ENCODE results near the gene RHEX.
A peak's percentile ranks its signal among the peaks of the same experiment; 100 is the strongest.
"Not testable (repeated sequence)": the region's sequence is repeated elsewhere in the genome, so short reads cannot be mapped to it uniquely, and the experiment has no call there.

Gene RHEX

DNA sequence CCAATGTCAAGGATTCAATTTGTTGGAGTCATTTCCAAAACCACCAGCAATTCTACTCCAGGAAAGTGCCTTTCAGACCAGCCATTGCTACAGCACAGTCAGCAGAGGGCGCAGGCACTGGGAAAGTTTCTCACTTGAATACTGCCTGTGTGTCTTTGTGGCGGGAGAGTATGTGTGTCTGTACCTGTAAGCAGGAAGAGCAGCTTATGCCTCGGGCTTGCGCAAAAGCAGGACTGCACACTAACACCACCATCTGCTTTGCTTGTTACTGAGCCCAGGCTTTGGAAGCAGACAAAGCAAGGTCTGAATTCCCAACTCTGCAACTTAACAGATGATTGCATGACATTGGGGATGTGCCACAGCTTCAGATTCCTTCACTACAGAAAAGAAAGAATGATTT, 22.3 kb upstream of the RHEX start:
- peak; percentile 56 for DNase-seq

DNA sequence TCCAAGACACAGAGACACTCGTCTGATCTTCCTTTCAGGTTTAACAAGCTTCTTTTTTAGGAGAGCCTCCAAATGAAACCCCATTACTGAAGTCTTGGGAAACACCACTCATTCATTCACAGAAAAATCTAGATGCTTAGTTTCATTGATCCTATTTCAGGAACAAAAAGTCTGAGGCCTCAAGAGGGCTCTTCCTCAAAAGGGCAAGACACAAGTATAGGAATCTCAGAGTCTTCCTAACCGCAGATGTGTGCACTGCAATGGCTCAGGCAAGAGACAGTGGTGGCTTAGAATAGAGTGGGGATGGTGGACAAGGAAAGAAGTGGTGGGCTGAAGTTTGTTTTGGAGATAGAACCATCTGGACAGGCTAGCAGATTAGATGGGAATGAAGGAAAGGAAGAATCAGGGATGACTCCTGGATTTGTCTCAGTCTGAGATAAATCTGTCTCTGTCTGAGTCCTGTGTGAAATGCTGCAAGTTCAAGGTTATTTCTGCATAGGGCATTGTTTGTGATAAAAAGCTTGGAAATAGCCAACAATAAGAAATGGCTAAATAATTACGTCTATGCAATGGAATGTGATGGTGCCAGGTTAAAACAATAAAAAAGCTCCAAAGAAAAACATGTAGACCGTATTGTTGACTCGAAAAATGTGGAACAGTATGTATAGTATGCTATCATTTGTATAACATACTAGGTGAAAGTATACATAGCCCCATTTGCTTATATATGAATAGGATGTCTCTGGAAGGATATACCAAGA, 20.4 kb upstream of the RHEX start:
- no peak for DNase-seq

DNA sequence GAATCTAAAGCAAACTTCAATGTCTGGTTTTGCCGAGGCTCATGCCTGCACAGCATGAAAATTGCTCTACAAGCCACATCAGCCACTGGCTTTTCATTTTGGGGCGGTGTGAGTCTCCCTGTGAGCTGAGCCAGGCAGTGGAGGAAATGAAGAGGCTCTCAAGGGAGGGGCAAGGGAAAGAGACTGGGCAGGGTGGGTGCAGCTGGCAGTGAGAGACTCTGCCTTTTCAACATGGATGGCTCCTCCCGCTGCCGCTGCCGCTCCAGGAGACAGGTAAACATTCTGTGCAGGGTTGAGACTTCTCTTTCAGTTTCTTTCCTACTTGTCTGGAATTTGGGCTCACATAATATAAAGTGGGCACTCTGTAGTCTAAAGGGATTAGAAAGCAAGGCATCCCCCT, 17.9 kb upstream of the RHEX start:
- no peak for DNase-seq

DNA sequence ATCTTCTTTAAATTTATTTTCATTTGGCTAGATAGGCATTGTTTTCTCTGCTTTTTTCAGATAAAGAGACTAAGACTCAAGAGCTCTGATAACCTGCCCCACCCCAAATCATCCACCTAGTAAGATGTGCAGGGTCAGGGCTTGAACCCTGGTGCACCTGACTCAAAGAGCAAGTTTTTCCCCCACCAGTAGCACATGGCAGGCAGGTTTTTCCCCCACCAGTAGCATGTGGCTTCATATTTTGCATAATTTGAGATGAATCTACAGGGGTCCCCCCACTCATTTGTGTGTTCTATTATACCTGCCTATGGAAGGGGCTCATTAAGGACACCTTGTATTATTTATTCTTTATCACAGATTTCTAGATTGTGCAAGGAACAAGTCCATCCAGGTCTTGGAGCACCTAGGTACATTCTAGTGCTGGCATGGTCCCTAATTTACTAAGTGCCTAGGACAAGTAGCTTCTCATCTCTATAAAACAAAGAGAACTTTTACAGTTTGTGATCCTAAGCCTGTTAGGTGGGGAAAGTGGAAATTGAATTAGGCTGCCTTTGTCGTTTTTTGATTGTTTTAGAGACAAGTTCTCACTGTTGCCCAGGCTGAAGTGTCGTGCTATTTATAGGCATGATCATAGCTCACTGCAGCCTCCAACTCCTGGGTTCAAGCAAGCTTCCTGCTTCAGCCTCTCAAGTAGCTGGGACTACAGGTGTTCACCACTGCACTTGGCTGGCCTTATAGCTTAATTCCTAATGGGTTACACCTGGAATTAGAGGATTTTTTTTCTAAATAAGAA, 16.1 kb upstream of the RHEX start:
- DNase-seq: no peak

DNA sequence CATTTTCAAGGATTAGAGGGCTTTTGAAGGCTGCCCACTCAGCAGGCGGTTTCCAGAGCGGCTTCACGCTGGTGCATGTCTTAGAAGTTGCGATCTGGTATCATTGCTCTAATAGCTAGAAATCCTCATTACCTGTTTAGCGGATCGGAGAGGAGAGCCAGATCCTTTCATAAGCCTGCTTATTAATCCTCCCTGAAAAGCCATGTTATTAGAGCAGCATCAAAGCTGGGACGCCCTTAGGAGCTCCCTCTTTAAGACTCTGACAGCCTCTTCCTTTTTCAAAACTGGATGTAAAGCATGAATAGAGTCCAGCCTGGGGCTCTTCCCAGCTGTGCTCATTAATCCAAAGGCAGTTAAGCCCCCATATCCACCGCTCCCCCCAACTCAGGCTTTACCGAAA, 15.4 kb upstream of the RHEX start:
- DNase-seq: no peak

DNA sequence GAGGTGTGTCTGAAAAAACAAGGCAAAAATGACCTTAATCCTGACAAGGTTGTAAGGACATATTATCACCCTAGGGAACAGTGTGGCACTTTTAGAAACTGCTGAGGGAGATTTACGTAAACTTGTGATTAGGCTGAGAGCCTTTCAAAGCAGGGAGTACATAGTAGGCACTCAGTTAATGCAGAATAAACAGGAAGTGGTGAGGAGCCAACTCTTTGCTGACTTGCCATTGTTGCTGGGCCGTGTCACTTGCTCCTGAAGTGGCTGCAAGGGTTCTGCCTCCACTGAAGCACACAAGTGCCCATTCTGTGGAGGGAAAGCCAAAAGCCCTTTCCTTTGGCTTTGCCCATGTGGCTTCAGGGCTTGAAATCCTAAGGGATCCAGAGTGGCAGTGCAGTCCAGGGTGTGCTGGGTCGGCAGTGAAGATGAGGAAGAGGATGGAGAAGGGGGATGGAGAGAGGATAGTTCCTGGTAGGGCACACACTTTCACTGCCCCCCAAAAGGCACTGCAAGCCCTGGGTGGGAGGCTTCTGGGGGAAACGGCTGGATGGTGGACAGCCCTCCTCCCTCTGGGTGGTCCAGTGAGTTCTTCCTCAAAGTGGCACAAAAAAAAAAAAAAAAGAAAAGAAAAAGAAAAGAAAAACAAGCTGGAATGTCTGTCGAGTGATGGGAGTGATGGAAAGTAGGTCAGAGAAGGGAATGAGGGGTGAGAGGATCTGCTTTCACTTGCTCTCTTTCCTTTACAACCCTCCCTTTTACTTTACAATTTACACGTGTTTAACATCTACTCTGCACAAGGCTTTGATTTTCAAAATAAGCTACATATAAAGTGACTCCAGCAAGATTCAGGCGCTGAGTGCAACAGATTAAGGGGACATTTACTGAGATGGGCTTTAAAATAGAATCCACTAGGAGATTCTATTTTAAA, 13.7 kb upstream of the RHEX start:
- no peak for DNase-seq

DNA sequence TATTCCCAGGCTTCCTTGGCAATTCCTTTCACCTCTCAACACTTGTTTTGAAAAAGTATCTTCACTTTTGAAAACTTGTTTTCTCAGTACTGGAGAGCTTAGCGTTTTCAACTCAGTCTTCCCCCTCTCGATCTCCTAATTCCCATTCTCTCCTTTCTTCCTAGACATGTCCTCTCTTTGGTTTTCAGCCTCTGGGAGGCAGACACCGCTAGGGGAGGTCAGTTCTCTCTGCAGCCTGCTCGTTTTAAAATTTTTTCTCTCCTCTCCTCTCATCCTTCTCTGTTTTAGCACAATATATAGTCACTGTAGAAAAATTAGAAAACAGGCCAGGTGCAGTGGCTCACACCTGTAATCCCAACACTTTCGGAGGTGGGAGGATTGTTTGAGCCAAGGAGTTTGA, 12.6 kb upstream of the RHEX start:
- DNase-seq: no peak

DNA sequence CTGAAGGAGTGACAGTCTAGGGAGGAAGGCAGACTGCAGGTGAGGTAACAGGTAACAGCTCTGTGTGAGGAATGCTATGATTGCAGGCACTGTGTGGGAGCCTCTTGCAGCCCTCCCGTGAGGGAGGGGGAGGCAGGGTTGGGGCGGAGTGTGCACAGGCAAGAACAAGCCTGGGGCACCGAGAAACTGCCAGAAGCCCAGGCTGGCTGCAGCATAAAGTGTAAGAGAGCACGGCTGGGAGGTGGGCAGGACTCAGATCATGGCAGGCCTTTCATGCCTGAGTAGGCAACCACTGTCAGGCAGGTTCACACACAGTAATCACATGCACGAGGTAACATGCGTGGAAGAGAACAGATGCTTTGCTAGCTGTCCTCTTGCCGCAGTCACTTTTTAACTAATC, 11.3 kb upstream of the RHEX start:
- DNase-seq: no peak

DNA sequence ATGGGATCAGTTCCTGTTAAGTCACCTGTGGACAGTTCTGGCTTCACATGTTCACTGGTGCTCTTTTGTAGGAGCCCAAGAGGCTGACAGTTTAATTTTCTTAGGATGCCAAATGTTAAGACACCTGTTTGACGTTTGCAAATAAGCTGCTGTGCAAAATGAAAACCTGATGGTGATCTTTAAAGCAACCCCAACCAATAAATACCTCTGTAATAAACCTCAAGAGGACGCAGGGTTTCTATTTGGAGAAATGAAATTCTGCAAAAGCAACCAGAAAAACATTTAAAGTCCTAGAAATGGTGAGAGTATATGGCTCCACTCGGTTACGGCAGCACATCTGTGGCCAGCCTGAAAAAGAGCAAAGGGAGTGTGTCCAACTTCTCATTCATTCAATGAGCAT, 5.7 kb upstream of the RHEX start:
- no peak for DNase-seq

DNA sequence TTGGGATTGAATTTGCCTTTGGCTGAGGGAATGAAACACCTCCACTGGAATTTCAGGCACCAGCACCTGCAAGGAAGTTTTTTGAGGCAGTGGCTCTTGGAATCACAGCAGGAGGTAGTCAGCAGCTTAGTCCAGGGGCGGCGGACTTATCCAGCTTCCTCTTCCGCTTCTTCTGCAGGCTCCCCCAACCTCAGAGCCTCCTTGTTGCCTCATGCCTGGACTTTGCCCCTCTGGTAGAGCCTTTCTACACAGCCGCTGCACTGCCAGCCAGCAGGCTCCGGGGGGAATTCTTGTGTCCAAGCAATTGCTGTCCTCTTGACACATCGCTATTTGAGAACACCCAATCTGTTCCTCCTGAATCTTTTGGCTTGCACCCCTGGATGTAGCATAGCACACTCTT, 4.4 kb upstream of the RHEX start:
- no peak for DNase-seq

DNA sequence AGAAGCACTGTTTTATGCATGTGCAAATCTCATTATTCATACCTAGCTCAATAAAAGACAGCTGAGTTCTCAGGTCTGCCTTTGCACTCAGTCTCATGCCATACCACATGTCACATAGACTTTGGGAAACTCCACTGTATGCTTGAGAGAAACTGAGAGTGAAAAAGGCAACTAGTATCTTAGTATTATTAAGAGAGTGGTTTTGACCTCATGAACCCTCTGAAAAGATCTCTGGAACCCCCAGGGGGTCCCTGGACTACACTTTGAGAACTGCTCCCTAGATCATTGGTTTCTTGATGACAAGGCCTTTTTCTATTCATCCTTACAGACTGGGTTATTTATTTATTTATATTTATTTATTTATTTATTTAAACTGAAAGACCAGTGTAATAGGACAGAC, 3.7 kb upstream of the RHEX start:
- DNase-seq: no peak

DNA sequence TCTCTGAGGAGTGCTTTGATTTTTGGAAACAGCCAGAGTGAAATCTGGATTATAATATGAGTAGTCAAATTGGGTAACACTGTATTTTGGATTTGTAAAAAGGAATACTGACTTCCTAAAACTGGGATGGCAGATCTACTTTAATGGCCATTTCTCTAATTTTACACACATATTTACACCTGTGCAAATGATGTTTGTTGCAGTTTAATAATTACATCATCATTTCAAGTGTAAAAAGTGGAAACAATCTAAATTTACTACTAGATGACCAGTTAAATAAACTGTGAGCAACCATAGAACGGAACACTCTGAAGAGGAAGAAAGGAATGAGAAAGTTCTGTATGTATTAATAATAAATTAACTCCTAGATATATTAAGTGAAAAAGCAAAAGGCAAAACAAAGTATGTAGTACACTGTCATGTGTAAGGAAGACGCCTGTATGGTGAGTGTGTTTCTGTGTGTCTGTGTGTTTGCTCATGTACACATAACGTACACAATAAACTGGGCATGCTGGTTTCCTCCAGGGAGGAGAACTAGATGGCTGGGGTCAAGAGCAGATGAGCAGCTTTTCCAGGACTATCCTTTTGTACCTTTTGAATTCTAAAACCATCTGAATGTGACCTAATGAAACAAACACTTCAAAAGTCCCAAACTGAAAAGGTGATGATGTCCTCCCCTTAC, 2.9 kb upstream of the RHEX start:
- no peak for DNase-seq

DNA sequence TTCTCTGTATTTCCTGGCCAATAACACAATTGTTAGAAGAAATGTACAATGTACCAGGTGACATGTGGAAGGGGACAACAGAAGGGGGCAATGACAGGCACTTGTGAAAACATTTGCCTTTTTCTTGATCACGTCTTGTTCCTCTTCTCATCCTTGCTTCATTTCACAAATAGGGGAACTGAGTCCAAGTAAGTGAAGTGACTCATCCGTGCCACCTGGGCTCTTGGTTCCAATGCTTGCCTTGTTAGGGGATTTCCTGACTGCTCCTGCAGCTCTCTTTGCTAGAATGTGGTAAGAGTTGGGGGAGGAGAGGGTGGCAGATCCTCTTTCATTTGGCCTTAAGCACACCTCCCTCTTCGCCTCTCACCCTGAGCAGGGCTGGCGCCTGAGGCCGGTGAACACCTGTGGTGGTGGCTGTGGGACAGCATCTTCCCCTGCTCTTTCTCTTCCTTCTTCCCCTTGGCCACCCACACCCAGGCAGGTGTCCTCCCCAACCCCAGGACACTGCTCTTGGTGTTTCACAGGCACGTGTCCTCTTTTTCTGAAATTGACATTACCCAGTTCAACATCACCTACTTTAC, 2.2 kb upstream of the RHEX start:
- DNase-seq: no peak

DNA sequence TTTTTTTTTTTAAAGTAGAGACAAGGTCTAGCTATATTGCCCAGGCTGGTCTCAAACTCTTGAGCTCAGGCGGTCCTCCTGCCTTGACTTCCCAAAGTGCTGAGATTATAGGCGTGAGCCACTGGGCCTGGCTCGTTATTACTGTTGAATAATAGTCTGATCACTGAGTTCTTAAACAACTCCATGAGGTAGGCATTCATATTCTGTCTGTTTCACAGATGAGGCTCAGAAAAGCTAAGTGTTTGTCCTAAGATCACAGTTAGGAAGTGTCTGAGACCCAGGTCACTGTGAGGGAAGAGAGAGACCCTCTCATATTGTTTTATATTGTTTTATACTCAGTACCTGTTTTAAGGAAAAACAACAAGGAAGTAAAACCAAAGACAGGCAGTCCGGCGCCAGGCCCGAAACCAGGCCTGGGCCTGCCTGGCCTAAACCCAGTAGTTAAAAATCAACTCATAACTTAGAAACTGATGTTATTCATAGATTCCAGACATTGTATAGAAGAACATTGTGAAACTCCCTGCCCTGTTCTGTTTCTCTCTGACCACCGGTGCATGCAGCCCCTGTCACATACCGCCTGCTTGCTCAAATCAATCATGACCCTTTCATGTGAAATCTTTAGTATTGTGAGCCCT, 625 bp upstream of the RHEX start:
- DNase-seq: not testable (repeated sequence)

DNA sequence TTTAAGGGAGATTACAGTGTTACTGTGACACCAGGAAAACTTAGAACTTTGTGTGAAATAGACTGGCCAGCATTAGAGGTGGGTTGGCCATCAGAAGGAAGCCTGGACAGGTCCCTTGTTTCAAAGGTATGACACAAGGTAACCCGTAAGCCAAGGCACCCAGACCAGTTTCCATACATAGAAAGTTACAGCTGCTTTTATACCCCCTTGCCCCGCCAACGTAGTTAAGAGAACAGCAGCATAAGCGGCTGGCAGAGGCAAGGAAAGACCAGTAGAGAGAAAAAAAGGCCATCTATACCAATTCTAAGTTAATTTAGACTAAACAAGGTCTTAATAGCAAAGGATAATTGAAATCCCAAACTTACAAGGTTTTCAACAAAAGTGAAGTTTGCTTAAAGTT, 643 bp downstream of the RHEX start:
- DNase-seq: not testable (repeated sequence)

DNA sequence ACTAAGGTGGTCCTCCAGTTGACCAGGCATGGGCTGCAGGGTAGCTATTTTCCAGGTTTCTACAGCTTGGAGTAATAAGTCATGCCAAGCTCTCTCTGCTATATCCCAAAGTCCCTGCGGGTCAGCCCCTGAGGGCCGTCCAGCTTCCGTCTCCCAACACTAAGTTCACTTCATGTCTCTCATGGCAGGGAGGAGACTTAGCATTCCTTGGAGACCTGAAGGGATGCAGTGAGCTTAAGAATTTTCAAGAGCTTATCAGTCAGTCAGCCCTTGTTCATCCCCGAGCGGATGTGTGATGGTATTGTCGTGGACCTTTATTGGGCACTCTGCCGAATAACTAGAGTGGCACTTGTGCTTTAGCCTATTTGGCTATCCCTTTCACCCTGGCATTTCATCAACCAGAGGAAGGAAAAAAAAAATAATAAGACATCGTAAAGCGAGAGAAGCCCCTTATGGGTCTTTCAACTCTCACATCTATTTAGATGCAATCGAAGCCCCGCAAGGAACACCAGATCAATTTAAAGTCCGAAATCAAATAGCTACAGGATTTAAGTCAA, 2.2 kb downstream of the RHEX start:
- not testable (repeated sequence) for DNase-seq

DNA sequence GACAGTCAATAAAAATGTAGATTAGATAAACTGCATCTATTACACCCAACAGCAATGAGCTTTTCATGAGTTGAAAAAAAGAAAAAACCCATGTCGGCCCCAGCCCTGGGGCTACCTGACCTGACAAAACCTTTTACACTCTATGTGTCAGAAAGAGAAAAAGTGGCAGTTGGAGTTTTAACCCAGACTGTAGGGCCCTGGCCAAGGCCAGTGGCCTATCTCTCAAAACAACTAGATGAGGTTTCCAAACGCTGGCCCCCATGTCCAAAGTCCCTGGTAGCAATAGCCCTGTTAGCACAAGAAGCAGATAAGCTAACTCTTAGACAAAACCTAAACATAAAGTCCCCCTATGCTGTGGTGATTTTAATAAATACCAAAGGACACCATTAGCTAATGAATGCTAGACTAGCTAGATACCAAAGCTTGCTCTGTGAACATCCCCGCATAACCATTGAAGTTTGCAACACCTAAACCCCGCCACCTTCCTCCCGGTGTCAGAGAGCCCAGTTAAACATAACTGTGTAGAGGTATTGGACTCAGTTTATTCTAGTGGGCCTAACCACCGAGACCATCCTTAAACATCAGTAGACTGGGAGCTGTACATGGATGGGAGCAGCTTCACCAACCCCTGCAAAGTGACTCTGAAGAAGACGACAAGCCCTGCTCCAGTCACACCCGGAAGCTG, 2.8 kb downstream of the RHEX start:
- DNase-seq: not testable (repeated sequence)

DNA sequence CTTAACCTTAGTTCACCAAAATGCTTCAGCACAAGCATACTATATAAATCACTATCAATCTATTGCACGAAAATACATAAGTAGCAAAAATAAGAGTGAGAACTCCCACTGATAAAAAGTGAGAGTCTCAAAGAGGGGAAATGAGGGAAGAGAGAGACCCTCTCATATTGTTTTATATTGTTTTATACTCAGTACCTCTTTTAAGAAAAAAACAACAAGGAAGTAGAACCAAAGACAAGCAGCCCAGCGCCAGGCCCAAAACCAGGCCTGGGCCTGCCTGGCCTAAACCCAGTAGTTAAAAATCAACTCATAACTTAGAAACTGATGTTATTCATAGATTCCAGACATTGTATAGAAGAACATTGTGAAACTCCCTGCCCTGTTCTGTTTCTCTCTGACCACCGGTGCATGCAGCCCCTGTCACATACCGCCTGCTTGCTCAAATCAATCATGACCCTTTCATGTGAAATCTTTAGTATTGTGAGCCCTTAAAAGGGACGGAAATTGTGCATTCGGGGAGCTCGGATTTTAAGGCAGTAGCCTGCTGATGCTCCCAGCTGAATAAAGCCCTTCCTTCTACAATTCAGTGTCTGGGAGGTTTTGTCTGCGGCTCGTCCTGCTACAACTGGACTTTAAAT, 5.4 kb downstream of the RHEX start:
- not testable (repeated sequence) for DNase-seq

DNA sequence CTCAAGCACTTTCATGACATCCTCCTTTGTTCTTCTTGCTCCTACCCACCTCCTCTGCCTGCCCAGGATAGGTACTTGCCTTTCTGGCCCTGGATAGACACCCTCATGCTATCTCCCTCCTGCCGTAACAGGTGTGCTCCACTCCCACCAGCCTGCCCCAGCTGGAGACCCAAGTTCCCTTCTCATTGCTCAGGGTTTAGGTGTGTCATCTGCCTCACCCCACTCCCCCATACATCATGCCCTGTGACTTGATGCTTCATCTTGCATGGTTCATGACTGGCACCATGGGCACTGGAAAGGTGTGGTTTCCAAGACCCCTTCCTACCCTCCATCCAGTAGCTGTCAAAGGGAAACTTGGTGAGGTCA, 5.9 kb downstream of the RHEX start:
- DNase-seq: no peak

DNA sequence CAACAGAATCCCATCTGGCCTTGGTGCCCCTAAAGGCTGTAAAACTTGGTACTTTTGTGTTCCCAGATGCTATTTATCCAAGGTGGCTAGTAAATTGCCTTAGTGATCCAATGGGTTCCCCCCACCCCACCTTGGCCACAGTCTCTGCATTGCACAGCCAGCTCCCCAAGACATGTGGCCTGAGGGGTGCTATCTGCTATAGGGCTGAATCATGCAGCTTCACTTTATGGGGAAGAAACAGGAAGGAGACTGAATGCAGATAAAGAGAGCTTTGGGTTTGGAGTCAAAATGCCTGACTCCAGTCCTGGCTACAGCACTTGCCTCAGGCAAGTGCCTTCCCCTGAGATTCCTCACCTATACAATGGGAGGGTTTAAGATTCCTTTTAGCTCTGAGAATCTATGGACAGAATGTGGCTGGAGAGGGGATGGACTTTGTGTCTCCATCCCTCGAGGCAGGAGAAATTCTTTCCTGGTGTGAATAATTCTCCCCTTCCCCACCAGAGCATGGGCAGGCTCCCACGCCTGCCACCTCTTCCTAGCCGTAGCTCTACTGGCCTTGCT, 6.5 kb downstream of the RHEX start:
- no peak for DNase-seq

Data from fibroblast of skin of right quadriceps (primary cell).